GM18499 (cell line): Measurements from ENCODE around the gene BAIAP2L1.

Experiments used
- ATAC-seq: cut with Tn5 transposase; IDR thresholded peaks from one replicate; pipeline ENCODE4 v1.9.1; 2021; ENCODE audit warnings: moderate number of reproducible peaks; ENCODE audit not compliant: insufficient read depth, unreplicated experiment

BAIAP2L1 gene

GRCh38 chr7:98300595-98301372 is 100.1 kb downstream of the BAIAP2L1 start:
- ATAC-seq: no peak

- no peak for ATAC-seq
These were observed 103.1 kb downstream of the BAIAP2L1 start for GRCh38 chr7:98297626-98298286.

- ATAC-seq: no peak
These were observed 104.1 kb downstream of the BAIAP2L1 start for GRCh38 chr7:98296833-98297232.

- ATAC-seq: no peak
These were observed 105.3 kb downstream of the BAIAP2L1 start for GRCh38 chr7:98295467-98296192.

GRCh38 chr7:98294798-98295382 is 106.0 kb downstream of the BAIAP2L1 start:
- no peak for ATAC-seq

- ATAC-seq: no peak
These were observed 106.6 kb downstream of the BAIAP2L1 start for GRCh38 chr7:98294326-98294725.

GRCh38 chr7:98293746-98294145 is 107.1 kb downstream of the BAIAP2L1 start:
- no peak for ATAC-seq

- ATAC-seq: no peak
These were observed 107.6 kb downstream of the BAIAP2L1 start for GRCh38 chr7:98293265-98293664.

GRCh38 chr7:98291717-98292116 is 109.2 kb downstream of the BAIAP2L1 start:
- ATAC-seq: no peak

- ATAC-seq: no peak
These were observed 111.5 kb downstream of the BAIAP2L1 start for GRCh38 chr7:98289333-98289875.

GRCh38 chr7:98288064-98288823 is 112.6 kb downstream of the BAIAP2L1 start:
- no peak for ATAC-seq

GRCh38 chr7:98287486-98287959 is 113.4 kb downstream of the BAIAP2L1 start:
- no peak for ATAC-seq

GRCh38 chr7:98286701-98287485 is 114.0 kb downstream of the BAIAP2L1 start:
- no peak for ATAC-seq

GRCh38 chr7:98286093-98286539 is 114.8 kb downstream of the BAIAP2L1 start:
- ATAC-seq: no peak

GRCh38 chr7:98285157-98286092 is 115.5 kb downstream of the BAIAP2L1 start:
- ATAC-seq: no peak

- ATAC-seq: no peak
These were observed 116.4 kb downstream of the BAIAP2L1 start for GRCh38 chr7:98284335-98285036.

GRCh38 chr7:98283887-98284222 is 117.0 kb downstream of the BAIAP2L1 start:
- ATAC-seq: no peak
